CD4-positive, alpha-beta T cell treated with Interleukin-15 for 4 hours (primary cell): Measurements from ENCODE around the gene ABR.
A peak's percentile ranks its signal among the peaks of the same experiment; 100 is the strongest.
"Not testable (repeated sequence)": the region's sequence is repeated elsewhere in the genome, so short reads cannot be mapped to it uniquely, and the experiment has no call there.

Experiments
- DNase-seq: peaks from one replicate; pipeline ENCODE4 v3.0.0-alpha.2; 2020; ENCODE audit warnings: low spot score

ABR gene

DNA sequence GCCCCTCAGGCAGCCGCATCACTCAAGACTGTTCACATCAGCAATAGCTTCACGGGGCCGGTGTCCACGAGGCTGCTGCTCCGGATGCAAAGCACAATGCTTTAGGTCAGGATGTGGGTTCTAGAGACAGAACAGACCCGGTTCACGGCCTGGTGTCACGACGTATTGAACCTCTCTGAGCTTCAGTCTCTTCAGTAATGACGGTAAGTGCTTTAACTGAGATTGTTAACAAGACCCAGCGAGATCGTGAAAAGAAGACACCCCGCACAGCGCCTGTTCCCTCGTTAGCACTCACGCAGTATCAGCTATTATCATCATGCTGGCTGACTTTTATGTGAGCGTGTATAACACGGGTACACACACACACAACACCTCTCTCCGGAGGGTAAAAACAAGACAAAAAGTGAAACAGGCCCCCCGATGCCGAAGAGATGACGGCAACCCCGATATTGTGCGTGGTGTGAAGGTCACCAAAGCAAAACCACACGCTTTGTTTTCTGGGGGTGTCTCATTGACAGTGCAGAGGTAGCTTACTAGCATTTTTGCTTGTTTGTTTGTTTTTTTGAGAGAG is 21.4 kb upstream of the ABR start:
- peak; percentile 37 for DNase-seq

GRCh38 chr17:1199271-1199743 is 19.5 kb upstream of the ABR start:
- DNase-seq = not testable (repeated sequence)

- DNase-seq = peak; percentile 59
Observed at GRCh38 chr17:1197781-1198490, 18.2 kb upstream of the ABR start.

GRCh38 chr17:1197379-1197778 is 17.6 kb upstream of the ABR start:
- no peak for DNase-seq

GRCh38 chr17:1196946-1197345 is 17.2 kb upstream of the ABR start:
- DNase-seq = no peak

DNA sequence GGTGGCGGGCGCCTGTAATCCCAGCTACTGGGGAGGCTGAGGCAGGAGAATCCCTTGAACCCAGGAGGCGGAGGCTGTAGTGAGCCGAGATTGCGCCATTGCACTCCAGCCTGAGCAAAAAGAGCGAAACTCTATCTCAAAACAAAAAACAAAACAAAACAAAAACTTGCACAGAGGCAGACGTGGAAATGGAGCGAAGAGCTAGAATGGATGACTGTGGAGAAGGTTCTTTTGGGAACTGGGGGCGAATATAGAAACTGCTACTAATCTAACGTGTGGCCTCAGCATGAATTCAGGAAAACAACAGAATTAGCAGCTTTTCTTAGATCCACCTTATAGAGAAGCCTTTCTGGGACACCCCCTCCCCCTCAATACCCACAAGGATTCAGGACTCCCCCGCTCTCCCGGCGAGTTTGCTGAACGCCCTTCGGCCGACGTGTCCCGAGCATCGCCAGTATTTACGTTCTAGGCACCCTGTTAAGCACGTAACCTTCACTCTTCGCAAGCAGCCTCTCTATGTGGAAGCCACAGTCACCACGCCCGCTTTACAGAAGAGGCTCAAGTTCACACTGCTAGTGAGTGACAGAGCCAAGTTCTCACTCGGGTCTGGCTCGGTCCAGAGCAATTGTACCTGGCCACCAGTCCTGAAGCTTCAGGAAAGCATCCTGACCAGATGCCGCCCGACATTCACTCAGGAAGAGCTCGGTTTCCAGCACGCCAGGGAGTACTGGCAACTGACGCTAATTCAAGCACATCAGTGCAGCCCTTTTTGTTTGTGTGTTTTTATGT is 13.3 kb upstream of the ABR start:
- DNase-seq = no peak

DNA sequence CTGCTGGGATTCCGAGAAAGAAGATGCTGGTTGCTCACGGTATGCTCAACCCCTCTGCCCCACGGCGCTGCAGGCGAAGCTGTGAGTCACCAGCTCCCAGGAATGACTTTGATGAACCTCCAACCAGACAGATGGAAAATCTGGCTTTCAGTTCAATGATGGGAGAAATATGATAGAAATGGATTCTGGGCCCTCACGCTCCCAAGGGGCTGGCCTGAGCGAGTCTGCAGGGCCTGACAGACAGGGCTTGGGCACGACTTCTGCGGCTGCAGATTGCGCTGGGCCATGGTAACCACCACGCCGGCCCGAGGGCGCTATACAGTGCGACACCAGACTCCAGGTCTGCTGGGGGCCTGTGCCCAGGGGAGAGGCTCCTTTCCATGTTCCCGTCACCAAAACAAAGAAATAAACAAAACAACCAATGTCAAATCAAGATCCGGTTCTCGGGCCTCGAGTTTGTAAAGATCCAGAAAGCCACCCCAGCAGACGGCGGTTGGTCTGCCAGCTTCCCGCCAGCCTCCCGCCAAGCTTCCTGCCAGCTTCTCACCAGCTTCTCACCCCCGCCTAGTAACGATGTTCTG is 11.1 kb upstream of the ABR start:
- DNase-seq = no peak

DNA sequence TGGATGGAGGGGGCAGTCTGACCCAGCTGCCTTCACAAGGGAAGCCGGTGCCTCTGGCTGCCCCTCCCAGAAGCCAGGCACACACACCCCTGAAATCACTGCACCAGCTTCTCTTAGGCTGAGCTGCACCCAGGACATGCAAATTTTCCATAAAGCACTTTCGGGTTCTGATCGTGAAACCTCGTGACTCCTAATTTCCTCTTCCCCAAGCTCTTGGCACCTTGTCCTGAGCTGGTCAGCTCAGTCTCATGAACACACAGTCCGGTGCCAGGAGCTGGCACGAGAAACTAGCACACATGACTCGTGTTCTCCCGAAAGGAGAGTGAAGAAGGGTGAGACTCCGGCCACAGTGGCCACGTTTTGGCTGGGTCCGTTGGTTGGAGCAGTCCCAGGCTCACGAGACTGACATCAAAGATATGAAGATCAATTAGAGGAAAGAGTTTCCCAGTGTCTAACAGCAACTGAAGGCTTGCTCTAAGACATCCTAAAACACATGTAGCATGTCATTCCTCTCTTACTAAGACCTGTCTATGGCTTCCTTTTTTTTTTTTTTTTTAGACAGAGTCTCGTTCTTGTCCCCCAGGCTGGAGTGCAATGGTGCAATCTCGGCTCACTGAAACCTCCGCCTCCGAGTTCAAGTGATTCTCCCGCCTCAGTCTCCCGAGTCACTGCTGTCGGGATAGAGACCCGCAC is 9.2 kb upstream of the ABR start:
- DNase-seq = no peak

DNA sequence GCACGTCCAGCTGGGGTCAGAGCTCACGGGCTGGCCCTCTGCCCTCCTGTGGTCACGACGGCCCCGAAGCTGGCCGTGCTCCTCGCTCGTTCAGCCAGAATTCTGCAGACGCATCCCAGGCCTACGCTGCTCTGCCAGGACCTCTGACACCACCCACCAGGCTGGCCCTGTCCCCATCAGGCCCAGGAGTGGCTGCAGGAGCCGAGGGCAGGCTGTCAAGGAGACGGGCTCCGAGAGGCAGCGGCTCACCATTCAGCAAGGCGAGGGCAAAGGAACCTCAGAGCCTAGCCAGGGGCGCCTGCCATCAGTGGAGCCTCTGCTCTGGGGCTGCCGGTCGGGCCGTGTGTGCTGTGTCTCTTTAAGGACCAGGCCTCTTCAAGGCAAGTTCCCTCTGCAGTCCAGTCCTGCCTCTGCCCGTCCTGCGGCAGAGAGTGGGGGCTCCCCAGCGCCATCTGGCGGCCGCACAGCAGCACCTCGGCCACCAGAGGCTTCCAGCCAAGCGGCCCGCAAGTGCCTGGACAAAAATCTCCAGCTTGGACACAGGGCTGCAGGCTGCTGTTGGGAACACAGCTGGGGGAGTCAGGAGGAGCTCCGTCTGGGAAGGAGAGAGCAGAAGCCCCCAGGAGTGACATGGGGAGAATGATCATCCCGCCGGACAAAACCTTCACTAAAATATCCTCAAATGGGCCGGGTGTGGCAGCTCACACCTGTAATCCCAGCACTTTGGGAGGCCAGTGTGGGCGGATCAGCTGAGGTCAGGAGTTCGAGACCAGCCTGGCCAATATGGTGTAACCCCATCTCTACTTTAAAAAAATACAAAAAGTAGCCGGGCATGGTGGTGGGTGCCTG is 7.4 kb upstream of the ABR start:
- DNase-seq = peak; percentile 79

GRCh38 chr17:1186214-1186820 is 6.5 kb upstream of the ABR start:
- DNase-seq = no peak

- DNase-seq = no peak
Observed at GRCh38 chr17:1183171-1183873, 3.5 kb upstream of the ABR start.

DNA sequence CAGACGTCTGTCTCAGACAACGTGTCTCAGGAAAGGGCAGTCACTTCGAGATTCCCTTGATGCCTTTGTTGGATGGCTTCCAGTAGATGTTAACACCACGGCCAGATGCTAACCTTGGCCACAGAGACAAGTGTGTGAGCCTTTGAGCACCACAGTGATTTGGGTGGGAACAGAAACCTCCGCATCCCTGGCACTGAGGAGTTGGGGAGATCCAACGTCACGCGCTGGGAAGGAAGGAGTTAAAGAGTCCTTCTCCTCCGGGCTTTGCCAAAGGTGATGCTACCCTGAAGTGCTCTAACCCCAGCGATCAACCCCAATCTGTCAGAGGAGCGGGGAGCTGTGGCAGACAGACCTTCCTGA is 3.0 kb upstream of the ABR start:
- no peak for DNase-seq

DNA sequence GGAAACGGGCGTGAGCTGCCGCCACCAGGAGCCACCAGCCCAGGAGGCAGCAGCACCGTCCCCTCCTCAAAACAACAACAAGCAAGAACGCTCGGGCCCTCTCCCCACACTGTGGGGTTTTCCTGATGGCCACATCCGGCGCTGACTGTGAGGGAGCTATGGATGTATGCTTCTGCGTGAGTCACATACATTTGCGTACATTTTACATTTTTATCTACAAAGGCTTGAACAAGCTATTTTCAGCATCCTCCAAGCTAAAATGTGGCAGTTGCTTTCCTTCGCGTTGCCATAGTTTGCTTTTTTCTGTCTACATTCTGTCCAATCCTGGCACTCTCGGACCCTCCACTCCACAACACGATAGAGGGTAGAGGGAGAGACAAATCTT is 2.0 kb upstream of the ABR start:
- no peak for DNase-seq

GRCh38 chr17:1180958-1181752 is 1.4 kb upstream of the ABR start:
- DNase-seq = no peak

GRCh38 chr17:1179112-1179817 is 516 bp downstream of the ABR start:
- peak; percentile 15 for DNase-seq

- no peak for DNase-seq
Observed at GRCh38 chr17:1177016-1177700, 2.6 kb downstream of the ABR start.

DNA sequence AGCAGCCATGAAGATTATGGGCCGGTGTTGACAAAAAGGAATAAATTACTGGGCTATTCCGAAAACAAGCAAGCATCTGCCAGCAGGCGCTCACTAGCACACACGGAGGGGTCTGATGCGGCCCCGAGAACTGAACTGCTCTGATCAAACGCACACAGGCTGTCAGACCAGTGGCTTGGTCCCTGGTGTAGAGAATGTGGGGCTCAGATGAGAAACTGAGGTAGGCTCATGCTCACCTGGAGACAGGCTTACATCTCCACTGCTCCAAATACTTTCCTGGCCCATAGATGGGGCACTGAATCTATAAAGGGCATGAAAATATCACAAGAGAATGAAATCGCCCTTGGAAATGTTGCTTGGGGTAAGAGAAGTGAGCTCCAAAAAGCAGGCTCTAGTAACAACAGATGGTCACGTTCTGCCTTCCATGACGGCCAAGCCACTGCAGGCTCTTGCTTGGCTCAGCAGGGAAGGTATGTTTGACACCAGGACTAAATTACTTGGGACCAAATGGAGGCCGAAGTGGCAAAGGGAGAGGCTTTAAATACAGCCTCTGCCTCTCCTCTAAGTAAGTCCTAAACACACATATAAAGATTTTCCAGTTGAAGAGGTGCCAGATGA is 5.4 kb downstream of the ABR start:
- no peak for DNase-seq
